ENCODE results near the gene ABCA7.
A peak's percentile ranks its signal among the peaks of the same experiment; 100 is the strongest.

ABCA7 gene

DNA sequence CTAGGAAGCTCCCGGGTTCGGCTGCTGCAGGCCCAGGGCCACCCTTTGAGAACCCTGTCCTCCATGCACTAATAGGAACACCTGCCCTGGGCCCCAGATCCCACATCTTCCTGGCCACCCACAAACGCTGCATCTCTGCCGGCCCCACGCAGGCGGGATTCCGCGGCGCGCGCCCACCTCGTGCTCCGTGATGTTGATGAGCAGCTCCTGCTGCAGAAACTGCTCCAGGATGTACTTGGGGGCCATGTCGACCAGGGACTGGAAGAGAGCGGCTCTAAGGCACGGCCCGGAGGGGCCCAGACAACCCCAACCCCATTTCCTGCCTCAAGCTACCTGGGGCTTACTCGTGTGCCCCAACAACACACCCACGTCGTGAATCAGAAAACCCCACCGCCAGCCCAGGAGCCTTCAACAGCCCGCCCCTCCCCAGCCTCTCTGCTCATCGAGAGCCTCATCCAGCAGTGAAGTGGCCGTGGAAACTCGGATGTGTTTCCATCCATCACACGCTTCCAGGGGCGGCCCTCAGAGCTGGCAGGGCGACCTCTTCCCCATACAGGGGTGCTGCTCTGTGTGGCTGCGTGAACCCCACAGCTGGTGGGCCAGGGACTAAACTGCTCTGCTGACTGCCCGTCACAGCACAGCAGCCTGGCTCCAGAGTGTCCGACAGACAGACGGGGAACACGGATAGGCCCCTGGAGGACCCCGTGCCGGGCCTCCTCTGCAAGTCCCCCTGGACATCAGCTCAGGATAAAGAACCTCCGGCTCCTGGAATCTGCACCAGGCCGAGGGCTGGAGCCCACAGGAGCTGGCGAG lies 51.0 kb downstream of the ABCA7 start:
- no peak for DNase-seq

GRCh38 chr19:1091544-1092175 lies 51.8 kb downstream of the ABCA7 start:
- DNase-seq = no peak

DNA sequence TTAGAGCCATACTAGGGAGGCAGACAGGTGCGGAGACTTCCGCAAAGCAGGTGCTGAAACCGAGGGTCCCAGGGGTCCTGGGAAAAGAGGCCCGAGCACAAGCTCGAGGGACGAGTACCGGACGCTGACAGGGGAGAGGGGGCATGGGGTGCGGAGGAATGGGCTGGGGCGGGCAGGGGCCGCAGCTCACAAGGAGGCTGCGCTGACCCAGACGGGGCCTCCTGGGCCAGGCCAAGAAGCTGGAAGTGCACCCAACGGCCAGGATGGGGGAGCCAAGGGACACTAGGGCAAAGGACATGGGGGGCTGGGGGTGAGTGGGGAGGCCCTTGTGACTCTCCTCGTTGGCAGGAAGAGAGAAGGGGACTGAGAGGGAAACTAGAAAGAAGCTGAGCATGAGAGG lies 53.4 kb downstream of the ABCA7 start:
- no peak for DNase-seq

- DNase-seq = no peak
Observed at GRCh38 chr19:1093811-1094553, 54.1 kb downstream of the ABCA7 start.

- DNase-seq = no peak
Observed at GRCh38 chr19:1094655-1094977, 54.7 kb downstream of the ABCA7 start.

DNA sequence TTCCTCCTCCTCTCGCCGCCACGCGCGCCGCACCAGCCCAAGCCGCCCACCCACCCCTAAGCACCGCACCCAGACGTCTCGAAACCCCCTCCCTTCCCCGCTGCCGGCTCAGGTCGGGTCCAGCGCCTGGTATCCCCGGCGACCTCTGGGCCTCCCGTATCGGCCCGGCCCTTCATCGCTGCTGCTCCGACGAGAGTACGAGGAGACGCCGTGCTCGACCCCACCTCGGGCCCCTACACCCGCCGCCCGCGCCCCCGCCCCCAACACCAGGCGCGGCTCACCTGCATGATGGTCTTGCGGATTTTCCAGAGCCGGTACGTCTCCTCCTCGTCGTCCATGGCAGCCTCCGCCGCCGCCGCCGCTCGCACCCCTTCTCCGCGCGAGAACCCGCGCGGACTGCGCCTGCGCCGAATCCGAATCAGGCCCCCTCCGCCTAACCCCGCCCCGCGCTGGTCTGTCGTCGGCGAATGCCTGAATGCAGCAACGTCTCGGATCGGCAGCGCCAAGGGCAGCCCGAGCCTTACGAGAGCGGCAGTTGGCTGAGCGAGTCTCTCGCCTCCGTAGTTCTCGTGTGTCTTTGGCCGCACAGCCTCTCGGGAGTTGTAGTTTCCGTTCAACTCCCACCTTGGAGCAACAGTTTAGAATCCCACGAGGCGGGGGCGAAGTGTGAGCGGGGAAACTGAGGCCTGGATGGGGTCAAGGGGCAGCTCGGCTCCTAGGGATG lies 55.2 kb downstream of the ABCA7 start, which contains the start of gene POLR2E:
Gene POLR2E, minus strand, starts transcription at position 398 of the 724 bp plus-strand sequence. Its CDS starts 60 bp downstream, at position 338.
- DNase-seq = peak; percentile 99

DNA sequence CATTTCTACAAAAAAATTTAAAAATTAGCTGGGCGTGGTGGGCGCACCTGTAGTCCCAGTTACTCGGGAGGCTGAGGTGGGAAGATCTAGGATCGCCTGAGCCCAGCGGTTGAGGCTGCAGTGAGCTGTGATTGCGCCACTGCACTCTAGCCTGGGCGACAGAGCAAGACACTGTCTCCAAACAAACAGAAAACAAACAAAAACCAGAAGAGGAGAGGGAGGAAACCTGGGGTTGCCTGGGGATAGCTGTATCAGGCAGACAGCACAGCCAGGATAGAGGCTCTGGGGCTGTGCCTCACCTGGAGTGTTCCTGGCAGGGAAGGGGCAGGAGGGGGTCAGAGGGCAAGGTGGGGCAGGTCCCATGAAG lies 57.9 kb downstream of the ABCA7 start:
- no peak for DNase-seq

- no peak for DNase-seq
Observed at GRCh38 chr19:1098177-1099051, 58.5 kb downstream of the ABCA7 start.

- no peak for DNase-seq
Observed at GRCh38 chr19:1101337-1101698, 61.4 kb downstream of the ABCA7 start.

GRCh38 chr19:1102407-1103131 lies 62.7 kb downstream of the ABCA7 start:
- DNase-seq = peak; percentile 89

DNA sequence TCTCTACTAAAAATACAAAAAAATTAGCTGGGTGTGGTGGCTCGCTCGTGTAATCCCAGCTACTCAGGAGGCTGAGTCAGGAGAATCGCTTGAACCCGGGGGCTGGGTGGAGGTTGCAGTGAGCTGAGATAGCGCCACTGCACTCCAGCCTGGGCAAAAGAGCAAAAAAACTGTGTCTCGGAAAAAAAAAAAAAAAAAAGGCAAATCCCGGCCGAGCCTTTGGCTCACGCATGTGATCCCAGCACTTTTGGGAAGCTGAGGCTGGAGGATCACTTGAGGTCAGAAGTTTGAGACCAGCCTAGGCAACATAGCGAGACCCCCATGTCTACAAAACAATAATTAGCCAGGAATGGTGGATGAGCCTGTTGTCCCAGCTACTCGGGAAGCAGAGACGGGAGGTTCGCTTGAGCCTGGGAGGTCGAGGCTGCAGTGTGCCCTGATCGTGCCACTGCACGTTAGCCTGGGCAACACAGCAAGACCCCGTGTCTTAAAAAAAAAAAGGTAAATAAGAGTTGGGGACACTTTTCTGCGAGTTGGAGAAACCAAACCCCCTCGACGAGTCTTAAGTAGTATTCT lies 63.3 kb downstream of the ABCA7 start:
- DNase-seq = no peak

- peak; percentile 99 for DNase-seq
Observed at GRCh38 chr19:1103708-1104310, 63.9 kb downstream of the ABCA7 start, which contains the start of gene GPX4. Gene GPX4, plus strand, starts transcription at chr19:1103994. Its CDS starts 50 bp downstream, at chr19:1104044.

- DNase-seq = peak; percentile 74
Observed at GRCh38 chr19:1104311-1105007, 64.6 kb downstream of the ABCA7 start.

GRCh38 chr19:1105008-1105872 lies 65.3 kb downstream of the ABCA7 start:
- no peak for DNase-seq

DNA sequence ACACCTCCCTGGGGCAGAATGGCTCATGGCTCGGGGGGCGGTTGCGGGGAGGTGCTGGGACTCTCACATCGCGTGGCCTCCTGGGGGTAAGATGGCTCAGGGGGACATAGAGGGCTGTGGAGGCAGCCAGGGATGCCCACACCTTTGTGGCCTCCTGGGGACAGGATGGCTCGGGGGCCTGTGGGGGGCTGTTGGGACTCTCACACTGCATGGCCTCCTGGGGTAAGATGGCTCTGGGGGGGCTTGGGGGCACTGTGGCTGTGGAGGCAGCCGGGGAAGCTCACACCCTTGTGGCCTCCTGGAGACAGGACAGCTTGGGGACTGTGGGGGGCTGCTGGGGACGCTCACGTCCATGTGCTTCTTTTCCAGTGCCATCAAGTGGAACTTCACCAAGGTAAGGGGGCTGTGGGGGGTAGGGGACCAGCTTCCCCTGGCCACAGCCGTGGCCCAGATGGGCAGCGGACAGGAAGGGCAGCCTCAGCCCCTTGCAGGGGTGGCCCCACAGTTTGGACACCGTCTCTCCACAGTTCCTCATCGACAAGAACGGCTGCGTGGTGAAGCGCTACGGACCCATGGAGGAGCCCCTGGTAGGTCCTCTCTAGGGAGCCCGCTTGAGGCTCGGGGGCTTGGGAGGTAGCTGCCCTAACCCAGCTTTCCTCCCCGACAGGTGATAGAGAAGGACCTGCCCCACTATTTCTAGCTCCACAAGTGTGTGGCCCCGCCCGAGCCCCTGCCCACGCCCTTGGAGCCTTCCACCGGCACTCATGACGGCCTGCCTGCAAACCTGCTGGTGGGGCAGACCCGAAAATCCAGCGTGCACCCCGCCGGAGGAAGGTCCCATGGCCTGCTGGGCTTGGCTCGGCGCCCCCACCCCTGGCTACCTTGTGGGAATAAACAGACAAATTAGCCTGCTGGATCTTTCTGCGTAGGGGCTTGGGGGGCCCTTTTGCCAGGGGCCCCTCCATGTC lies 66.2 kb downstream of the ABCA7 start:
- DNase-seq = no peak

- no peak for DNase-seq
Observed at GRCh38 chr19:1106841-1107660, 67.1 kb downstream of the ABCA7 start.

Data from activated CD4-positive, alpha-beta T cell treated with anti-CD3 and anti-CD28 coated beads, Interleukin-2, Interleukin-6, amounts not matched to agents 100 ng/mL and 50 ng/mL, durations not matched to agents 16 hours and 8 hours (primary cell).